ENCODE results near the gene IQCM. TPM values are rescaled to one million over a fixed set of nuclear protein-coding genes. Genes with fewer than 3 reads are reported as not detected.
A peak's percentile ranks its signal among the peaks of the same experiment; 100 is the strongest.

The IQCM gene
- polyA plus RNA-seq, 1 donor (not counting 4 experiments of a cell fraction or from before 2014, with no cell fraction given), result not detected

GRCh38 chr4:149552601-149553000 is 263.0 kb downstream of the IQCM start:
- H3K4me3 ChIP-seq (ENCODE audit: control insufficient read depth in 2 of 3, extremely low read depth in 1 of 3, insufficient read depth in 2 of 3, low read depth in 1 of 3, low read length in 3 of 3), result no peak overlapping the region
- dilution Hi-C loops (cut with MboI; ENCODE audit: extremely low pct_ligation_motif_present, low sequenced_read_pairs), result no loop called here
- no peak overlapping the region for H2AFZ ChIP-seq (ENCODE audit: control insufficient read depth, low read length)
- no peak overlapping the region for H3K9ac ChIP-seq (ENCODE audit: control insufficient read depth, extremely low read depth, insufficient read depth, low read length)
- H4K20me1 ChIP-seq (ENCODE audit: control insufficient read depth, extremely low read depth, insufficient read depth, low read length), result no peaks in the 10 kb centered on the region
- no peaks in the 10 kb centered on the region for H3K27me3 ChIP-seq (ENCODE audit: control insufficient read depth, extremely low read depth, insufficient read depth, low read length)
- H3K27ac ChIP-seq (ENCODE audit: control insufficient read depth, insufficient read depth, low read length), result no peak overlapping the region
- no peaks in the 10 kb centered on the region for H3K4me1 ChIP-seq (ENCODE audit: control insufficient read depth, extremely low read depth, insufficient read depth, low read length)
- no peaks in the 10 kb centered on the region for H3K9me3 ChIP-seq (ENCODE audit: control insufficient read depth, low read depth, low read length)
- H3K9me1 ChIP-seq (ENCODE audit: control insufficient read depth, extremely low read depth, insufficient read depth, low read length), result no peaks in the 10 kb centered on the region
- TF ChIP-seq CTCF (optimal IDR thresholded peaks at IDR 0.05 in 1 of 3, IDR thresholded peaks at IDR 0.05 in 1 of 3, conservative IDR thresholded peaks at IDR 0.05 in 1 of 3; ENCODE audit: extremely low read depth in 1 of 3, insufficient read depth in 2 of 3, low read length in 3 of 3) (no peak), EZH2 (IDR thresholded peaks at IDR 0.05; ENCODE audit: low read length) (no peak)
- H3K79me2 ChIP-seq (ENCODE audit: control insufficient read depth, insufficient read depth, low read length), result no peaks in the 10 kb centered on the region
- no peaks in the 10 kb centered on the region for H3K36me3 ChIP-seq (ENCODE audit: control insufficient read depth in 2 of 2, extremely low read depth in 1 of 2, insufficient read depth in 2 of 2, low read length in 2 of 2)
- H3K4me2 ChIP-seq (ENCODE audit: control insufficient read depth, extremely low read depth, insufficient read depth, low read depth, low read length), result no peak overlapping the region
- FAIRE-seq, result no peak
- no peak for DNase-seq (ENCODE audit: low read depth, low spot score)

DNA sequence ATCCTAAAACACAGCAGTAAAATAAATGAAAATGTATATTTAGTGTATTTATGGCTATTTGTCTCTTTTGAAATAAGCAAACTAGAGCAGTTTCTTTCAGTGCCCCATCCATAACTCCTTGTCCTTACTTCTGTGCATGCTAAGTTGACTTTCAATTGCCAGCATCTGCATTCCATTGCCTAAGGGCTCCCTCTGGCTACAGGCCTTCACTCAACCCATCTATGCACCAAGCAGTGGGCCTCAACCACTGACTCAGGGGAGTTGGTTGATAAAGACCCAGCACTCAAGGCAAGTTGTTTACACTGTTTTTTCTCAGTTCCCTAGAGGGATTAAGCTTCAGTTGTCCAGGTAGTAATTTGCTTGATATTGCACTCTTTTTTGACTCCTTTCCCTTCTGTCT is 265.7 kb downstream of the IQCM start:
- DNase-seq (ENCODE audit: low read depth, low spot score) (no peak), FAIRE-seq (no peak)
- peak in 1 of 3 experiments; percentile 63 for TF ChIP-seq CTCF (optimal IDR thresholded peaks at IDR 0.05 in 1 of 3, IDR thresholded peaks at IDR 0.05 in 1 of 3, conservative IDR thresholded peaks at IDR 0.05 in 1 of 3; ENCODE audit: extremely low read depth in 1 of 3, insufficient read depth in 2 of 3, low read length in 3 of 3)
- TF ChIP-seq EZH2 (IDR thresholded peaks at IDR 0.05; ENCODE audit: low read length), result no peak

More for the DNA sequence above, 265.7 kb downstream of the IQCM start:
- no peaks in the 10 kb centered on the region for H3K36me3 ChIP-seq (ENCODE audit: control insufficient read depth in 2 of 2, extremely low read depth in 1 of 2, insufficient read depth in 2 of 2, low read length in 2 of 2)
- dilution Hi-C loops (cut with MboI; ENCODE audit: extremely low pct_ligation_motif_present, low sequenced_read_pairs), result no loop called here
- H3K4me3 ChIP-seq (ENCODE audit: control insufficient read depth in 2 of 3, extremely low read depth in 1 of 3, insufficient read depth in 2 of 3, low read depth in 1 of 3, low read length in 3 of 3), result no peak overlapping the region
- no peaks in the 10 kb centered on the region for H3K9me1 ChIP-seq (ENCODE audit: control insufficient read depth, extremely low read depth, insufficient read depth, low read length)
- H3K27me3 ChIP-seq (ENCODE audit: control insufficient read depth, extremely low read depth, insufficient read depth, low read length), result no peaks in the 10 kb centered on the region
- no peaks in the 10 kb centered on the region for H3K4me1 ChIP-seq (ENCODE audit: control insufficient read depth, extremely low read depth, insufficient read depth, low read length)
- no peak overlapping the region for H2AFZ ChIP-seq (ENCODE audit: control insufficient read depth, low read length)
- no peaks in the 10 kb centered on the region for H3K9me3 ChIP-seq (ENCODE audit: control insufficient read depth, low read depth, low read length)
- H3K4me2 ChIP-seq (ENCODE audit: control insufficient read depth, extremely low read depth, insufficient read depth, low read depth, low read length), result no peak overlapping the region
- H3K9ac ChIP-seq (ENCODE audit: control insufficient read depth, extremely low read depth, insufficient read depth, low read length), result no peak overlapping the region
- no peaks in the 10 kb centered on the region for H3K79me2 ChIP-seq (ENCODE audit: control insufficient read depth, insufficient read depth, low read length)
- no peaks in the 10 kb centered on the region for H4K20me1 ChIP-seq (ENCODE audit: control insufficient read depth, extremely low read depth, insufficient read depth, low read length)
- H3K27ac ChIP-seq (ENCODE audit: control insufficient read depth, insufficient read depth, low read length), result no peak overlapping the region
